Nephron (organoid): ENCODE results near the gene SP140.

Source experiments
- H3K27ac Mint-ChIP-seq, 3 experiments: 2 replicates each; pipeline ENCODE4 v1.8.0; 2020; ENCODE audit warnings: mixed read lengths in 3 of 3, mild to moderate bottlenecking in 2 of 3, moderate library complexity in 1 of 3
- H3K27me3 Mint-ChIP-seq: 2 replicates; pipeline ENCODE4 v1.8.0; 2021; ENCODE audit warnings: low read depth, mild to moderate bottlenecking, moderate library complexity, mixed read lengths
- H3K36me3 Mint-ChIP-seq: 2 replicates; pipeline ENCODE4 v1.8.0; 2020; ENCODE audit warnings: low read depth, mixed read lengths
- H3K4me1 Mint-ChIP-seq: 2 replicates; pipeline ENCODE4 v1.8.0; 2020; ENCODE audit warnings: mixed read lengths
- H3K4me3 Mint-ChIP-seq, 3 experiments: 2 replicates each; pipeline ENCODE4 v1.8.0; 2020; ENCODE audit warnings: mild to moderate bottlenecking in 3 of 3, mixed read lengths in 3 of 3, moderate library complexity in 2 of 3
- H3K9me3 Mint-ChIP-seq: 2 replicates; pipeline ENCODE4 v1.8.0; 2020; ENCODE audit warnings: mixed read lengths
- CTCF ChIP-seq, 3 experiments: fragments of 200-600 bp; sonication (generic); IDR thresholded peaks; one replicate each; pipeline ENCODE4 v1.5.0; 2021; ENCODE audit warnings: antibody characterized with exemption in 3 of 3; ENCODE audit not compliant: unreplicated experiment in 3 of 3

SP140 gene

GRCh38 chr2:230362030-230362691 is 136.6 kb downstream of the SP140 start:
- H3K4me1 Mint-ChIP-seq: no peaks in the 10 kb centered on the region
- no peaks in the 10 kb centered on the region for H3K36me3 Mint-ChIP-seq
- H3K9me3 Mint-ChIP-seq: peaks cover 9% of the 10 kb centered on the region
- no peak overlapping the region for H3K4me3 Mint-ChIP-seq
- H3K27me3 Mint-ChIP-seq: no peaks in the 10 kb centered on the region
- no peak overlapping the region for H3K27ac Mint-ChIP-seq
- TF ChIP-seq CTCF (IDR thresholded peaks at IDR 0.05; ENCODE audit: unreplicated experiment in 3 of 3): no peak
